EH (cell line): ENCODE results near the gene CUL9.

Experiments used
- DNase-seq: peaks from one replicate; pipeline ENCODE4 v3.0.0-alpha.2; 2015; ENCODE audit warnings: low read depth

Gene CUL9

GRCh38 chr6:43256670-43257366 lies 74.8 kb downstream of the CUL9 start:
- no peak for DNase-seq

DNA sequence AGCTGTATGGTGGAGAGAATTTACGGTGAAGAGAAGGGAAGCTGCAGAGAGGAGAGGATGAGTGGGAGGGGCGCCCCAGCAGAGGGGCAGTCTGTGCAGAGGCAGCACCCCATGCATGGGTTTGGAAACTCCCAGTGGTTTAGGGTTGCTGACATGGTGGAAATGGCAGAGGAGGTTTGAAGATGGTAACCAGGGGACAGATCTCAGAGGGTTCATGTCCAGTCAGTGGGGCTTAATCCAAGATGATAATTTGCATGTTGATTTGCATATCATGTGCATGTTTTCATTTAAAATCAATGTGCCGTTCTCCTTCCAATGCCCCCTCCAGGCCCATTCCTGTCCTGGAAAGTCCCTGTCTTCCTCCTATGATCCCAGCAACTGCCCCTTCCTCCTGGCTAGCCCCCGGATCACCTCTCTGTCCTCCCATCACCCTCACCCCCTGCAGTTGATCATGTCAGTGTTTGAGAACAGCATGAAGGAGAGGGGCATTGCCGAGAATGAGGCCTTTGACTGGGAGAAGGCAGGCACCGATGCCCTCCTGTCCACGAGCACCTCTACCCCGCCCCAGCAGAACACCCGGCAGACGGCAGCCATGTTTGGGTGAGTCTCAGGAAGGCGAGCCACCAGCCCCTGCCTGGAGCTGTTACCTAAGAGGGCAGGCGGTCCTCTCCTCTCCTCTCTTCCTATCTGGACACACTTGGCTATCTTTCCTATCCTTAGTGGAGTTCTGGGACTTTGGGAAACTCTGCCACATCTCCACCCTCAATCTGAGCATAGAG lies 75.6 kb downstream of the CUL9 start:
- DNase-seq, result no peak

- no peak for DNase-seq
Observed at GRCh38 chr6:43258180-43258579, 76.2 kb downstream of the CUL9 start.

DNA sequence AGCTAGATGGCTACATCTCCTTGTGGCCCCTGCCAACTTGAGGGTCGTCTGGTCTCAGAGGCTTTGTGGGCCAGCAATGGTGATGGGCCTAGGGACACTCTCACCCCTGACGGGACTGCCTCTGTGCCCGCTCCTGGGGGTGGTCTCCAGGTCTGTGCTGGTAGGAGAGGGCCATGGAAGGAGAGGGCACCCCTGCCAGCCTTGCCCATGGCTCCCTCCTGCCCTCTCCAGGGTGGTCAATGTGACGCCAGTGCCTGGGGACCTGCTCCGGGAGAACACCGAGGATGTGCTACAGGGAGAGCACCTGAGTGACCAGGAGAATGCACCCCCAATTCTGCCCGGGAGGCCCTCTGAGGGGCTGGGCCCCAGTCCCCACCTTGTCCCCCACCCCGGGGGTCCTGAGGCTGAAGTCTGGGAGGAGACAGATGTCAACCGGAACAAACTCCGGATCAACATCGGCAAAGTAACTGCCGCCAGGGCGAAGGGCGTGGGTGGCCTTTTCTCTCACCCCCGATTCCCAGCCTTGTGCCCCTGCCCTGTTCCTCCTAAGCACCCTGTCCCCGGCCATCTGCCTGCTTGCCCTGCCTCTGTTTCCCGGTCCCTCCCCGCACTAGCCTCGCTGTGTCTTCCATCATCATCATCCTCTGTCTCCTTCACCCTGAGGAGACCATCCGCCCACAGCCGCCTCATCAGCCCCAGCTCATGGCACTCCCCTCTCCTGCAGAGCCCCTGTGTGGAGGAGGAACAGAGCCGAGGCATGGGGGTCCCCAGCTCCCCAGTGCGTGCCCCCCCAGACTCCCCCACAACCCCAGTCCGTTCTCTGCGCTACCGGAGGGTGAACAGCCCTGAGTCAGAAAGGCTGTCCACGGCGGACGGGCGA lies 77.1 kb downstream of the CUL9 start:
- DNase-seq, result no peak

DNA sequence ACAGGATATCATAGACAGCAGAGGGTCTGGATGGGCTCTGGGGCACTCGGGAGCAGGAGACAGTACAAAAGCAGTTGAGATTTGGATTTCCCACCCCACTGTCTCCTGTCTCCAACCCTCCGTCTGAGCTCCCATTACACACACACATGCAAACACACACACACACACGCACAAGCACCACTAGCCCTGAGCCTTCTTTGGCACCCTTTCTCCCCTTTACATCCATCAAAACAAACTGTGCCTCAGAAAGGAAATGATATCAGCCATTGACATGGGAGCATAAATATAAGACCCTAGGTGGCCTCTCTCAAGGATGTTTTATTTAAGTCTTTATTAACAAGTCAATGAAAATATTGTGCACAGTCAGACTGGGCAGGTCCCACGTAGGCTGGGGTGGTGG lies 78.8 kb downstream of the CUL9 start:
- no peak for DNase-seq

DNA sequence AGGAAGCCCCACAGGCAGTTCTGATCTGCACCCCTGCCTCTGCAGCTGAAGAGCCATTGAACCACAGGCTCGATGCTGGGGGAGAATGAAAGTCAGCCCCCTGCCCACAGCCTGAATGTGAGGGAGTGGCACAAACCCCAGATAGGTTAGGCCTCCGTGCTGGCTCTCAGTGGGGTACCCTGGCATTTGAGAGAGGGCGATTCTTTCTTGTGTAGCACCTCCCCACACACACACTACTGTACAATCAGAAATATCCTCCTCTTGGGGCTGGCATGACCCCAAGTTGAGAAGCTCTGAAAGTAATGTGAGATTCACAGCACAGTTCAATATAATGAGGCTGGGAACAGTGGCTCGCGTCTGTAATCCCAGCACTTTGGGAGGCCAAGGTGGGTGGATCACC lies 79.2 kb downstream of the CUL9 start:
- DNase-seq, result no peak

- no peak for DNase-seq
Observed at GRCh38 chr6:43262000-43262779, 80.2 kb downstream of the CUL9 start.

DNA sequence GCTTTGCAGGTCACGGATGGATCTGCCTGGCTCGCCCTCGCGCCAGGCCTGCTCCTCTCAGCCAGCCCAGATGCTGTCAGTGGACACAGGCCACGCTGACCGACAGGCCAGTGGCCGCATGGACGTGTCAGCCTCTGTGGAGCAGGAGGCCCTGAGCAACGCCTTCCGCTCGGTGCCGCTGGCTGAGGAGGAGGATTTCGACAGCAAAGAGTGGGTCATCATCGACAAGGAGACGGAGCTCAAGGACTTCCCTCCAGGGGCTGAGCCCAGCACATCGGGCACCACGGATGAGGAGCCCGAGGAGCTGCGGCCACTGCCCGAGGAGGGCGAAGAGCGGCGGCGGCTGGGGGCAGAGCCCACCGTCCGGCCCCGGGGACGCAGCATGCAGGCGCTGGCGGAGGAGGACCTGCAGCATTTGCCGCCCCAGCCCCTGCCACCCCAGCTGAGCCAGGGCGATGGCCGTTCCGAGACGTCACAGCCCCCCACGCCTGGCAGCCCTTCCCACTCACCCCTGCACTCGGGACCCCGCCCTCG lies 80.9 kb downstream of the CUL9 start:
- no peak for DNase-seq

- peak; percentile 75 for DNase-seq
Observed at GRCh38 chr6:43263314-43264178, 81.5 kb downstream of the CUL9 start.

DNA sequence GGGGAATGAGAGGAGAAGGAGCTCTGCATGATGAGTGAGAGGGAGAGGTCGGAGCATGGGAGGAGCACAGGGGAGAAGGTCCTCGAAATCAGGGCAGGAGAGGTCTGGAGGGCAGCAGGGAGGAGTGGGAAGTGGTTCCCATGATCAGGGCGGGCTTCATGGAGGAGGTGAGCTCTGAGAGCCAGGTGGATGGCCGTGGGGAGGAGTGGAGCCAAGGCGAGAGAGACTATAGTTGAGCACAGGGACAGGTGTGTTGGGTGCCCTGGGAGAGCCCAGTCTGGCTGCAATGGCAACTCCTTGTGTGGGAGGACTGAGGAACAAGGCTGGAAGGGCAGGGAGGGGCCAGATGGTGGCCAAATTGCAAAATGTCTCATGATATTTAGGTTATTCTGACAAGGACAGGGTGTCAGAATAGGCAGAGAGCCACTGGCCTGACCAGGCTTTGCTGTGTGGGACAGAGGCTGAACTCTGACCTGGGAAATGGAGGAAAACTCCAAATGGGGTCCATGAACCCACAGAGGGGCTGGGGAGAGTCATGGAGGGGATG lies 82.7 kb downstream of the CUL9 start:
- no peak for DNase-seq

DNA sequence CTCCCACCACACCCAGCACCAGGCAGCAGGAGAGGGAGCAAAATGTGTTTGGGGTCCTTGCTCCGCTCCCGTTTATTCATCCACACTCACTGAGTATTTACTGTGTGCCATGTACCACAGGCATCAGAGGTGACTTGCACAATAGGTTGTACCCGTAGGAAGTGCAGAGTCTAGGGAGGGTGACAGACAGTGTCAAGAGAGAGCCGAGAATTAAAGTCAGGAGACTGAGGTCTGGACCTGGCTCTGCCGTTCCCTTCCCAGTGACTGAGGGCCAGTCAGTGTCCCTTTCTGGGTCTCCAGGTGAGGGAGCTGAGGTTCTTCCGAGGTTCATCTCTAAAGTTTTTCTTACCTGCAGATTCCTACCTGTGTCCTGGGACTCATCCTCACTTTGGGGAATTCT lies 83.6 kb downstream of the CUL9 start:
- no peak for DNase-seq

- DNase-seq, result no peak
Observed at GRCh38 chr6:43267619-43268354, 85.8 kb downstream of the CUL9 start.

DNA sequence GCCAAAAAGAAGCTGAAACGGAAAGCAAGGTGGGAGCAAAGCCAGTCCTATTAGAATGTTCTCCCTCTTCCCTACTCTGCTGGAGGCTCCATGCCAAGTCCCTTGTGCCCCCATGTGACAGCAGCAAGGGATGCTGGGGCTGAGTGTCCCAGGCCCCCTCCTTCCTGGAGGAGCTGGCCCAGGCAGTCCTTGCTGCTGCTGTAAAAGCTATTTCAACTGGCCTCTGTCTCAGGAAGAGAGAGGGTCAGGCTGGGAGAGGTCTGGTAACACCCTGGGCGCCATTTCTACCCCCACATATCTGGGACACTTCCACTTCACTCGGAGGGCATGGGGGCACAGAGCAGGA lies 86.3 kb downstream of the CUL9 start:
- DNase-seq, result no peak

DNA sequence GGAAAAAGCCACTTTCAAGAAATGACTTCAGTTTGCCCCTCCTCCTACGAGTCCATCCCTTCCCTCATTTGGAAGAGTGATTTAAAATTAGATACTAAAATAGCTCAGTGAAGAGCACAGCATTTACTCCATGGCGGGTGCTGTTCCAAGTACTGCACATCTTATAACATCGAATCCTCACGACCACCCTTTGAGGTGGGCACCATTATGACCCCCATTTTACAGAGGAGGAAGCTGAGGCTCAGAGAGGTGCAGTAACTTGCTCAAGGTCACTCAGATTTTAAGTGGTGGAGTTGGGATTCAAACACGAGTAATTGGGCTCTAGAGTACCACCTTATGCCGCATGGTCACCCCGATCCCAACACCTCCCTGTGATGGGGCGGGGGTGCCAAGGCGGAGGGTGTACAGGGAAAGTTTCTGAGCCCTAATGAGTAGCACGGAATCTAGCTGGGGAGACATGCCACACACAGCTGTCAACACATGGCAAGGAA lies 86.8 kb downstream of the CUL9 start:
- DNase-seq, result no peak

DNA sequence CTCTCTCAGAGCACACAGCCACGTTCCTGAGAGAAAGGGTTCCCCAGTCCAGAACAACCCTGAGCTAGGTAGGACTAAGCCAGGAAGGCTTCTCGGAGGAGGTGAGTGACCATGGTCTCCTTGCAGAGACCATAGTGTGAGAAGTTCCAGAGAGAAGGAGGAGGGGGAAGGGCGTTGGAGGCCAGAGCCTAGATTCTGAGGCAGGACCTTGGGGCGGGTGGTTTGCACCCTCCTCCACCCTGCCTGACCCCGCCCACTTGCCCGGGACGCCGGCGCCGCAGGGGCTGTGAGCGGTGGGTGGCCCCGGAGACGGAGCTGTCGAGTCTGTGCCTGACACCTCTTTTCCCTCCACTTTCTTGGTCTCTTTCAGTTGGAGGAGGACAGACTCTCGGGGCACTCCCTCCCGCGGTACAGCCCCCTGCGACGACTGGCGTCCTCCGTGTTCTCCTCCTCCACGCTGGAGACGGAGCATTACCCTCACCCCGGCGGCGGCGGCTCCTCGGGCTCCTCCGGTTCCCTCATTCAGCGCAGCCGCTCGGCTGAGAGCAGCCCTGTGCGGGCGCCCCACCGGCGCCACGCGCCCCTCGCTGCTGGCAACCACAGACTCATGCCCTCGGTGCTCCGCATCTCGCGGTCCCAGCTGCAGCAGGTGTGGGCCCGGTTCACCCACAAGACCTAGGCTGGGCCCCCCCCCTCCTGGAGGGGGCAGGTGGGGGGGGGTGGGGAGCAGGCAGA lies 87.4 kb downstream of the CUL9 start:
- no peak for DNase-seq

DNA sequence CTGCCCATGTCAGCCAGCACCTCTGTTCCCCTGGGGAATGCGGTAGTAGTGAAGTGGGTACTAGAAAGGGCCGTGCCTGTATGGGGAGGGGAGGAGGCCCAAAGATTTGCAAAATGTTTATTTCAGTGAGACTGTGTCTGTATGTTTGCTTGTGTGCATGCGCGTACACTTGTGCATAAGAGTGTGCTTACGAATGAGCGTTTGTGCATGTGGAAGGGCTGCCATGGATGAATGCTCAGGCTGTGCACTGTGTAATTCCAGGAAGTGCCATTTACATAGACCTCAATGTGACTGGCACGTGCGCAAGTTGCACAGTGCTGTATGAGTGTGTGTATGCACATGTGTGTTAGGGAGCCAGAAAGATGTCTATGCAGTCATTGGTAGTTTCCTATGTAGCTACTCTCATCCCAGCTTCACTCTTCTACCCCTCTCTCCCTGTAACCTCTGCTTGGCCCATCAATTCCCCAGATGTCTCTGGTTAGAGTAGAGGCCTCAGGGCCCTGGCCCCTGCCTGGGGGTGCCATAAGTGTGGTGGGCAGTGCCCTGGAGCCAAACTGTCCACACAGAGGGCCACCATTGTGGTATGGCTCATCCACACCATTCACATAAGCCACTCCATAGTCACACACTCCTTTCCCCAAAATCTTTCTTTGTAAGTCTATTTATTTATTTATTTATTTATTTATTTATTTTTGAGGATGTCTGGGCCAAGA lies 89.3 kb downstream of the CUL9 start:
- DNase-seq, result no peak

DNA sequence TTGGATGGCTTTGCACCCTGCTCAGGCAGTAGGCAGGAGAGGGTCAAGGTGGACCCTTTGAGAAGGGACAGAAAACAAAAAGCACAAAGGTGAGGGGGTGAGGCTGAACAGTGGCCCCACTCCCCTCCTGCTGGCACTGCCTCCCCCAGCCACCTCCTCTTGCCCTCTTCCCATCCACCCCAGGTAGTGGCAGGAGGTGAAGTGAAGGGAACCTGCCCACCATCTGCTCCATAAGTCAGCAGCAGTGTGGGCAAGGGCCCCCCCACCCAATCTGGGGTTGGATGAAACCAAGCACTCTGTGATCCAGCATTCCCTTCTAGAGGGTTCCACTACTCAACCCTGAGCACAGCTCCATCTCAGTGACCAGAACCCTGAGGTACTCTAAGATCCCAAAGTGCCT lies 89.9 kb downstream of the CUL9 start:
- no peak for DNase-seq

- DNase-seq, result no peak
Observed at GRCh38 chr6:43273707-43274106, 91.7 kb downstream of the CUL9 start.
